K562 (cell line): ENCODE data around the gene RAB32. TPM values are rescaled to one million over a fixed set of nuclear protein-coding genes. Genes with fewer than 3 reads are reported as not detected.

Source experiments
- ATAC-seq: fragments of 200-7000 bp; cut with Tn5 transposase; 3 replicates; pipeline ENCODE4 v1.9.1; 2020; ENCODE audit warnings: moderate library complexity
- BruUV-seq: library from RNA; stranded (reverse); fragments of 400-500 nt; replicated peaks from 2 replicates; lab custom pipeline; 2021; lab: Mats Ljungman, UMichigan
- CTCF ChIA-PET: fragments of 300-600 bp; formaldehyde crosslinking; extraction: SDS; loops from one replicate; lab custom pipeline; 2021; ENCODE audit warnings: low intra/inter-chr PET ratio; lab: Yijun Ruan, JAX
- POLR2A ChIA-PET: fragments of 300-600, 350-650 bp; sonication (Branson Sonifier 250); formaldehyde crosslinking; extraction: SDS; loops from one replicate; lab custom pipeline; 2021; ENCODE audit warnings: antibody characterized with exemption, inconsistent platforms; lab: Yijun Ruan, JAX
- DNase-seq, 4 experiments: peaks; one replicate each; pipeline versions ENCODE4 v3.0.0 to v3.0.0-alpha.2; 2011 to 2018; ENCODE audit warnings: low spot score in 3 of 4, mixed read lengths in 3 of 4; ENCODE audit errors: extremely low read depth in 1 of 4
- FAIRE-seq: peaks from 2 replicates; lab custom pipeline; 2011; peaks lifted over from hg19 to GRCh38; lab: Jason Lieb, UNC
- H2AFZ ChIP-seq: 2 replicates; pipeline ENCODE4 v1.6.0; 2011; ENCODE audit warnings: low read depth, low read length, control low read depth, inconsistent platforms
- H3K27ac ChIP-seq: fragments of 200-600 bp; 3 replicates; pipeline ENCODE4 v1.8.0; 2011; ENCODE audit warnings: low read depth, mild to moderate bottlenecking, control low read depth, inconsistent platforms, low read length, moderate library complexity, mixed read lengths; ENCODE audit errors: extremely low read depth
- H3K27me3 ChIP-seq, 2 experiments: fragments of 300-600 bp in 1 of 2; 2 replicates in 1 of 2; 3 replicates in 1 of 2; pipeline versions ENCODE4 v1.6.0 to v1.8.0; 2011; ENCODE audit warnings: inconsistent platforms in 2 of 2, low read length in 2 of 2, mild to moderate bottlenecking in 1 of 2, mixed read lengths in 1 of 2, moderate library complexity in 1 of 2; ENCODE audit not compliant: control insufficient read depth in 2 of 2, insufficient read depth in 2 of 2
- H3K36me3 ChIP-seq: fragments of 300-600 bp; 3 replicates; pipeline ENCODE4 v1.8.0; 2011; ENCODE audit warnings: mild to moderate bottlenecking, low read length, inconsistent platforms; ENCODE audit not compliant: control insufficient read depth, insufficient read depth
- H3K4me1 ChIP-seq, 2 experiments: fragments of 200-600 bp in 1 of 2; replicated peaks in 1 of 2; 2 replicates in 1 of 2; 3 replicates in 1 of 2; pipeline versions ENCODE4 v1.5.1 to v1.8.0; 2011; ENCODE audit warnings: inconsistent platforms in 2 of 2, low read length in 2 of 2, mild to moderate bottlenecking in 1 of 2, mixed read lengths in 1 of 2, moderate library complexity in 1 of 2; ENCODE audit not compliant: control insufficient read depth in 2 of 2, insufficient read depth in 2 of 2
- H3K4me2 ChIP-seq: 2 replicates; pipeline ENCODE4 v1.6.1; 2011; ENCODE audit warnings: low read length, control low read depth, inconsistent platforms, mixed read lengths; ENCODE audit not compliant: insufficient read depth
- H3K4me3 ChIP-seq: fragments of 200-600 bp; sonication (generic), shearing (Covaris generic); 2 replicates; pipeline ENCODE4 v1.5.1; 2016; ENCODE audit warnings: control low read depth, inconsistent platforms
- H3K79me2 ChIP-seq: fragments of 200-600 bp; 3 replicates; pipeline ENCODE4 v1.8.0; 2011; ENCODE audit warnings: low read length, inconsistent platforms; ENCODE audit not compliant: control insufficient read depth, insufficient read depth
- H3K9ac ChIP-seq, 2 experiments: 2 replicates each; pipeline versions ENCODE4 v1.6.0 to v1.6.1; 2011; ENCODE audit warnings: low read depth in 2 of 2, low read length in 2 of 2, control low read depth in 1 of 2, inconsistent platforms in 1 of 2, mild to moderate bottlenecking in 1 of 2, mixed read lengths in 1 of 2; ENCODE audit not compliant: insufficient read depth in 1 of 2
- H3K9me1 ChIP-seq: one replicate; pipeline ENCODE4 v1.6.0; 2011; ENCODE audit warnings: inconsistent platforms, mild to moderate bottlenecking, low read length, moderate library complexity; ENCODE audit not compliant: control insufficient read depth, insufficient read depth
- H3K9me3 ChIP-seq: replicated peaks from 2 replicates; pipeline ENCODE4 v1.5.1; 2011; ENCODE audit warnings: low read depth, low read length, inconsistent platforms; ENCODE audit not compliant: control insufficient read depth, insufficient read depth
- H4K20me1 ChIP-seq: replicated peaks from 2 replicates; pipeline ENCODE4 v1.6.1; 2011; ENCODE audit warnings: low read length, inconsistent platforms, mixed read lengths; ENCODE audit not compliant: control insufficient read depth, insufficient read depth
- CBFA2T3 ChIP-seq: fragments of 450-650 bp; IDR thresholded peaks from 2 replicates; pipeline ENCODE4 v1.6.1; 2017
- DPF2 ChIP-seq: fragments of 450-650 bp; IDR thresholded peaks from 2 replicates; pipeline ENCODE4 v1.6.1; 2016
- HEY1 ChIP-seq: fragments of 250-450 bp; sonication (Bioruptor Pico); IDR thresholded peaks from 2 replicates; pipeline ENCODE4 v1.5.0; 2020; ENCODE audit warnings: mild to moderate bottlenecking, moderate library complexity, borderline replicate concordance
- NBN ChIP-seq: fragments of 450-650 bp; IDR thresholded peaks from 2 replicates; pipeline ENCODE4 v1.6.1; 2016; ENCODE audit warnings: low read depth, mild to moderate bottlenecking
- NRF1 ChIP-seq, 2 experiments: fragments of 450-650 bp; IDR thresholded peaks in 1 of 2; conservative IDR thresholded peaks in 1 of 2; 2 replicates each; pipeline ENCODE4 v1.6.1; 2014; ENCODE audit warnings: mild to moderate bottlenecking in 2 of 2
- RBM17 ChIP-seq: fragments of 200-400 bp; formaldehyde crosslinking; IDR thresholded peaks from 2 replicates; pipeline ENCODE4 v1.6.1; 2017; ENCODE audit warnings: low read depth, mild to moderate bottlenecking, low read length, borderline replicate concordance
- TBL1XR1 ChIP-seq, 2 experiments: IDR thresholded peaks; 2 replicates each; pipeline ENCODE4 v1.6.1; 2012; ENCODE audit warnings: improper control_type of control experiment in 2 of 2, low read length in 2 of 2, mild to moderate bottlenecking in 1 of 2
- YY1 ChIP-seq, 3 experiments: IDR thresholded peaks; 2 replicates each; pipeline ENCODE4 v1.6.1; 2011; ENCODE audit warnings: low read length in 2 of 3, mild to moderate bottlenecking in 2 of 3, moderate library complexity in 2 of 3, borderline replicate concordance in 1 of 3, control low read depth in 1 of 3, low read depth in 1 of 3; ENCODE audit not compliant: insufficient read depth in 3 of 3, insufficient replicate concordance in 2 of 3, control insufficient read depth in 1 of 3, insufficient read length in 1 of 3; ENCODE audit errors: extremely low read depth in 1 of 3
- ZC3H4 ChIP-seq: sonication (generic); formaldehyde crosslinking; IDR thresholded peaks from 2 replicates; pipeline ENCODE4 v1.9.0; 2021; ENCODE audit warnings: missing genetic modification reagents, borderline replicate concordance
- ZNF212 ChIP-seq: fragments of 450-650 bp; formaldehyde crosslinking; IDR thresholded peaks from 2 replicates; pipeline ENCODE4 v1.4.0; 2020; ENCODE audit warnings: mild to moderate bottlenecking
- ZNF584 ChIP-seq: fragments of 200-800 bp; sonication (Bioruptor generic); IDR thresholded peaks from 2 replicates; pipeline ENCODE4 v1.6.1; 2016; ENCODE audit warnings: low read depth, mild to moderate bottlenecking, missing genetic modification characterization, missing compliant biosample characterization
- ZNF717 ChIP-seq: fragments of 250-450 bp; sonication (Bioruptor Pico); IDR thresholded peaks from 2 replicates; pipeline ENCODE4 v1.5.0; 2021
- in situ Hi-C: fragments of 300-500 bp; cut with MboI; formaldehyde crosslinking; loops from 4 replicates; pipeline ENCODE4 v1.15.0; 2018; ENCODE audit warnings: inconsistent platforms, mixed read lengths
- intact Hi-C: fragments of 100-400 bp; cut with micrococcal nuclease; formaldehyde crosslinking; loops from 2 replicates; pipeline ENCODE4 v1.14.2; 2022
- polyA plus RNA-seq, 8 experiments: library from polyadenylated mRNA; depleted of rRNA in 4 of 8; stranded (reverse) in 5 of 8; unstranded in 3 of 8; fragments of >200 nt; fragmentation: Nextera tagmentation in 2 of 8; fragmentation: Illumina TruSeq in 1 of 8; extraction: Ambion mirVana in 2 of 8; extraction: Trizol in 1 of 8; gene quantifications; 2 replicates each; pipeline versions ENCODE4 v1.2.1 to v1.2.3, GENCODE V29; 2011 to 2014; ENCODE audit warnings: inconsistent platforms in 1 of 8, missing spikeins in 1 of 8
- total RNA-seq, 7 experiments: library from RNA; depleted of rRNA in 6 of 7; stranded (reverse); fragments of >200 nt in 6 of 7; fragmentation: Illumina TruSeq in 2 of 7; extraction: Trizol in 2 of 7; gene quantifications; 2 replicates each; pipeline versions ENCODE4 v1.2.1 to v1.2.3, GENCODE V29; 2011 to 2021; ENCODE audit warnings: low replicate concordance in 1 of 7
- TF ChIP-seq, protein P1 (sequence below): fragments of 450-650 bp; IDR thresholded peaks from 2 replicates; pipeline ENCODE4 v1.6.1; 2018; ENCODE audit warnings: mild to moderate bottlenecking, low read depth; ENCODE audit not compliant: partially characterized antibody
- TF ChIP-seq, protein P2 (sequence below): fragments of 450-650 bp; formaldehyde crosslinking; conservative IDR thresholded peaks from 2 replicates; pipeline ENCODE4 v1.4.0; 2022; ENCODE audit warnings: mild to moderate bottlenecking, missing genetic modification characterization

The RAB32 gene
- total and polyA plus RNA-seq, 9 of the 15 experiments (the other 6 are each of a cell fraction or from before 2014, with no cell fraction given) = 2.5 to 16.6 (median 11.0) TPM

DNA sequence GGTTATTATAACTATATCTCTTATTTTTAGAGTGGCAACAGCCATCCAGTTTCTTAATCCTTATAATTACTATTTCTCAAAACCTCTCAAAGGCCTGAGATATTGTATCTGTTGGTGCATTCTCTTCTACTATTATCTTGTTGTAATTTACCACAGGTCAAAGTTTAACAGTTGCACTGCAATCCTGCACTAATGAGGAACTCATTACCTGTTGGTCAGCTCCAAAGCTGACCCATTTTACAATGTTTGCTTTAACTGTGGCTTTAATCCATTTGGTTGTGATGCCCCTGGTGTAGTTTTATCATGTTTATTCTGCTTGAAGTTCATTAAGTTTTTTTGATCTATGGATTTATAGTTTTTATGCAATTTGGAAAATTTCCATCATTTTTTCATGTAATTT, 48.8 kb downstream of the RAB32 start:
- Histone ChIP-seq H3K27ac (no peak overlapping the region), H3K4me2 (no peak overlapping the region), H3K9me1 (no peaks in the 10 kb centered on the region), H4K20me1 (no peaks in the 10 kb centered on the region), H3K27me3 (0 out of 5 replicates have a peak, but pooled peaks cover 0 to 4% of the 10 kb centered on the region in 2 experiments), H3K36me3 (no peaks in the 10 kb centered on the region), H2AFZ (no peak overlapping the region), H3K79me2 (no peaks in the 10 kb centered on the region), H3K4me1 (no peaks in the 10 kb centered on the region), H3K9ac (no peak overlapping the region), H3K9me3 (no peaks in the 10 kb centered on the region), H3K4me3 (no peak overlapping the region)
- no peak for FAIRE-seq
- BruUV-seq = no TSS peak
- ATAC-seq = no peak
- CTCF ChIA-PET = no interaction called here
- intact Hi-C loops = no loop called here
- POLR2A ChIA-PET = no interaction called here
- TF ChIP-seq CBFA2T3 = no peak
- TF ChIP-seq ZC3H4 (CRISPR knock-in tag) = no peak
- no peak for TF ChIP-seq YY1 (IDR thresholded peaks at IDR 0.05; ENCODE audit: borderline replicate concordance in 1 of 3, control insufficient read depth in 1 of 3, extremely low read depth in 1 of 3, insufficient read depth in 3 of 3, insufficient read length in 1 of 3, insufficient replicate concordance in 2 of 3, low read depth in 1 of 3, low read length in 2 of 3)
- TF ChIP-seq ZNF584 (CRISPR knock-in tag) = no peak
- no peak for TF ChIP-seq NBN
- no peak for TF ChIP-seq HEY1
- no peak for TF ChIP-seq ZNF717 (CRISPR knock-in tag)
- TF ChIP-seq ZNF212 = no peak
- no peak for TF ChIP-seq RBM17
- no peak for TF ChIP-seq DPF2
- no peak for TF ChIP-seq NRF1 (conservative IDR thresholded peaks at IDR 0.05 in 1 of 2, IDR thresholded peaks at IDR 0.05 in 1 of 2)
- no peak for TF ChIP-seq TBL1XR1 (IDR thresholded peaks at IDR 0.05; ENCODE audit: low read length in 2 of 2)
- TF ChIP-seq, protein P1, sequence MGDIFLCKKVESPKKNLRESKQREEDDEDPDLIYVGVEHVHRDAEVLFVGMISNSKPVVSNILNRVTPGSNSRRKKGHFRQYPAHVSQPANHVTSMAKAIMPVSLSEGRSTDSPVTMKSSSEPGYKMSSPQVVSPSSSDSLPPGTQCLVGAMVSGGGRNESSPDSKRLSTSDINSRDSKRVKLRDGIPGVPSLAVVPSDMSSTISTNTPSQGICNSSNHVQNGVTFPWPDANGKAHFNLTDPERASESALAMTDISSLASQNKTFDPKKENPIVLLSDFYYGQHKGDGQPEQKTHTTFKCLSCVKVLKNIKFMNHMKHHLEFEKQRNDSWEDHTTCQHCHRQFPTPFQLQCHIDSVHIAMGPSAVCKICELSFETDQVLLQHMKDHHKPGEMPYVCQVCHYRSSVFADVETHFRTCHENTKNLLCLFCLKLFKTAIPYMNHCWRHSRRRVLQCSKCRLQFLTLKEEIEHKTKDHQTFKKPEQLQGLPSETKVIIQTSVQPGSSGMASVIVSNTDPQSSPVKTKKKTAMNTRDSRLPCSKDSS = no peak
- TF ChIP-seq, protein P2, sequence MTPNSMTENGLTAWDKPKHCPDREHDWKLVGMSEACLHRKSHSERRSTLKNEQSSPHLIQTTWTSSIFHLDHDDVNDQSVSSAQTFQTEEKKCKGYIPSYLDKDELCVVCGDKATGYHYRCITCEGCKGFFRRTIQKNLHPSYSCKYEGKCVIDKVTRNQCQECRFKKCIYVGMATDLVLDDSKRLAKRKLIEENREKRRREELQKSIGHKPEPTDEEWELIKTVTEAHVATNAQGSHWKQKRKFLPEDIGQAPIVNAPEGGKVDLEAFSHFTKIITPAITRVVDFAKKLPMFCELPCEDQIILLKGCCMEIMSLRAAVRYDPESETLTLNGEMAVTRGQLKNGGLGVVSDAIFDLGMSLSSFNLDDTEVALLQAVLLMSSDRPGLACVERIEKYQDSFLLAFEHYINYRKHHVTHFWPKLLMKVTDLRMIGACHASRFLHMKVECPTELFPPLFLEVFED (CRISPR knock-in tag) = no peak
- no peak for DNase-seq
- in situ Hi-C loops = no loop called here
